ENCODE data around the gene GPR119.

GRCh38 chrX:130414800-130415199 lies 29.3 kb upstream of the GPR119 start:
- TF ChIP-seq CTCF (IDR thresholded peaks at IDR 0.05) (no peak), POLR2A (IDR thresholded peaks at IDR 0.05) (no peak), POLR2AphosphoS5 (IDR thresholded peaks at IDR 0.05; ENCODE audit: insufficient read depth in 1 of 2, low read depth in 1 of 2) (no peak)

All from vagina (tissue), 2 donors.